HepG2 (cell line): Measurements from ENCODE around the gene APOBEC3H. TPM values are rescaled to one million over a fixed set of nuclear protein-coding genes. Genes with fewer than 3 reads are reported as not detected.

Experiments used
- ATAC-seq: fragments of 200-7000 bp; cut with Tn5 transposase; 3 replicates; pipeline ENCODE4 v1.9.1; 2020; ENCODE audit warnings: mild to moderate bottlenecking, moderate library complexity
- BruUV-seq: library from RNA; stranded (reverse); fragments of 400-500 nt; replicated peaks from 2 replicates; lab custom pipeline; 2021; lab: Mats Ljungman, UMichigan
- CTCF ChIA-PET: fragments of 300-600 bp; formaldehyde crosslinking; extraction: SDS; loops from one replicate; lab custom pipeline; 2021; ENCODE audit warnings: low total read pairs, inconsistent platforms, low intra/inter-chr PET ratio; lab: Yijun Ruan, JAX
- POLR2A ChIA-PET: fragments of 350-600 bp; sonication (Branson Sonifier 250); formaldehyde crosslinking; loops from one replicate; lab custom pipeline; 2020; ENCODE audit warnings: antibody characterized with exemption, inconsistent platforms; lab: Yijun Ruan, JAX
- DNase-seq: peaks from one replicate; pipeline ENCODE4 v3.0.0-alpha.2; 2015; ENCODE audit warnings: low spot score
- FAIRE-seq: peaks from 3 replicates; lab custom pipeline; 2011; peaks lifted over from hg19 to GRCh38; lab: Jason Lieb, UNC
- H2AFZ ChIP-seq: one replicate; pipeline ENCODE4 v1.6.1; 2011; ENCODE audit warnings: low read length, inconsistent platforms
- H3K27ac ChIP-seq: fragments of 300-600 bp; 3 replicates; pipeline ENCODE4 v1.8.0; 2011; ENCODE audit warnings: mixed run types, mild to moderate bottlenecking, mixed read lengths, low read length, inconsistent platforms; ENCODE audit not compliant: insufficient read depth; ENCODE audit errors: extremely low read length
- H3K27me3 ChIP-seq, 2 experiments: fragments of 200-600 bp in 1 of 2; 2 replicates in 1 of 2; 3 replicates in 1 of 2; pipeline versions ENCODE4 v1.6.0 to v1.8.0; 2011; ENCODE audit warnings: low read length in 2 of 2, mild to moderate bottlenecking in 2 of 2, moderate library complexity in 2 of 2, inconsistent platforms in 1 of 2; ENCODE audit not compliant: insufficient read depth in 2 of 2, control insufficient read depth in 1 of 2
- H3K36me3 ChIP-seq, 2 experiments: fragments of 200-600 bp in 1 of 2; replicated peaks in 1 of 2; 2 replicates in 1 of 2; 3 replicates in 1 of 2; pipeline versions ENCODE4 v1.5.1 to v1.8.0; 2011; ENCODE audit warnings: low read length in 2 of 2, inconsistent platforms in 1 of 2; ENCODE audit not compliant: insufficient read depth in 2 of 2, control insufficient read depth in 1 of 2
- H3K4me1 ChIP-seq: 2 replicates; pipeline ENCODE4 v1.5.1; 2012; ENCODE audit warnings: low read length, inconsistent platforms; ENCODE audit not compliant: insufficient read depth
- H3K4me2 ChIP-seq: 2 replicates; pipeline ENCODE4 v1.6.0; 2011; ENCODE audit warnings: low read depth, low read length, inconsistent platforms
- H3K4me3 ChIP-seq, 3 experiments: fragments of 200-600 bp in 1 of 3; sonication (generic), shearing (Covaris generic) in 1 of 3; replicated peaks in 1 of 3; 2 replicates each; pipeline ENCODE4 v1.5.1; 2011 to 2016; ENCODE audit warnings: low read length in 3 of 3, inconsistent platforms in 2 of 3, low read depth in 2 of 3, mild to moderate bottlenecking in 2 of 3, control low read depth in 1 of 3, mixed read lengths in 1 of 3; ENCODE audit not compliant: insufficient read depth in 1 of 3
- H3K79me2 ChIP-seq: one replicate; pipeline ENCODE4 v1.6.1; 2011; ENCODE audit warnings: low read length, inconsistent platforms; ENCODE audit not compliant: insufficient read depth
- H3K9ac ChIP-seq: 2 replicates; pipeline ENCODE4 v1.6.0; 2011; ENCODE audit warnings: mild to moderate bottlenecking, low read depth, low read length, inconsistent platforms; ENCODE audit not compliant: insufficient read depth
- H3K9me3 ChIP-seq: 2 replicates; pipeline ENCODE4 v1.5.1; 2012; ENCODE audit warnings: mild to moderate bottlenecking, low read length
- H4K20me1 ChIP-seq: 2 replicates; pipeline ENCODE4 v1.6.0; 2011; ENCODE audit warnings: inconsistent platforms, mild to moderate bottlenecking, low read length, moderate library complexity; ENCODE audit not compliant: insufficient read depth
- FUBP1 ChIP-seq: sonication (generic); formaldehyde crosslinking; IDR thresholded peaks from 2 replicates; pipeline ENCODE4 v1.5.1; 2020; ENCODE audit warnings: missing genetic modification reagents, mild to moderate bottlenecking, borderline replicate concordance
- HOXA9 ChIP-seq: sonication (generic); formaldehyde crosslinking; IDR thresholded peaks from 2 replicates; pipeline ENCODE4 v1.8.1; 2022; ENCODE audit warnings: missing genetic modification reagents, mild to moderate bottlenecking, moderate library complexity, borderline replicate concordance
- SNRNP70 ChIP-seq: fragments of 200-400 bp; formaldehyde crosslinking; IDR thresholded peaks from 2 replicates; pipeline ENCODE4 v1.6.1; 2017; ENCODE audit warnings: mild to moderate bottlenecking, low read depth, low read length, moderate library complexity
- ZNF710 ChIP-seq: sonication (generic); formaldehyde crosslinking; IDR thresholded peaks from 2 replicates; pipeline ENCODE4 v1.5.0; 2020; ENCODE audit warnings: mild to moderate bottlenecking, missing genetic modification reagents, borderline replicate concordance
- WGBS: methylation state at CpG from one replicate; pipeline ENCODE4 v1.1.6; 2017; ENCODE audit warnings: low lambda C conversion rate; 5-methylcytosine and 5-hydroxymethylcytosine counted together
- in situ Hi-C: cut with HindIII; loops from 2 replicates; pipeline ENCODE4 v1.10.0; 2017; ENCODE audit warnings: low pct_unique_long_range_greater_than_20kb; ENCODE audit not compliant: extremely low pct_ligation_motif_present
- intact Hi-C: fragments of 100-400 bp; cut with micrococcal nuclease; formaldehyde crosslinking; loops from one replicate; pipeline ENCODE4 v1.10.0; 2022; ENCODE audit not compliant: unreplicated experiment
- polyA plus RNA-seq, 8 experiments: library from polyadenylated mRNA; depleted of rRNA in 3 of 8; stranded (reverse) in 7 of 8; unstranded in 1 of 8; fragments of >200 nt; fragmentation: Illumina TruSeq in 4 of 8; extraction: Trizol in 4 of 8; gene quantifications; 2 replicates each; pipeline versions ENCODE4 v1.2.1 to v1.2.3, GENCODE V29; 2011 to 2016; ENCODE audit warnings: low read depth in 4 of 8, missing spikeins in 1 of 8, mixed read lengths in 1 of 8; ENCODE audit not compliant: insufficient read depth in 1 of 8
- total RNA-seq, 5 experiments: library from RNA; depleted of rRNA; stranded (reverse); fragments of >200 nt; fragmentation: Illumina TruSeq; extraction: Trizol; gene quantifications; 2 replicates each; pipeline ENCODE4 v1.2.3, GENCODE V29; 2016; ENCODE audit warnings: low read depth in 1 of 5
- TF ChIP-seq, protein P1 (sequence below): sonication (generic); formaldehyde crosslinking; IDR thresholded peaks from 2 replicates; pipeline ENCODE4 v1.8.1; 2023; ENCODE audit warnings: mild to moderate bottlenecking, inconsistent platforms, moderate library complexity, missing genetic modification reagents, borderline replicate concordance

The APOBEC3H gene
- total and polyA plus RNA-seq, 2 of the 13 experiments (the other 11 are each of a cell fraction or from before 2014, with no cell fraction given) = 0.18 to 0.31 TPM

- FAIRE-seq = no peak
- intact Hi-C loops = no loop called here
- POLR2A ChIA-PET = no interaction called here
These were observed 23.9 kb downstream of the APOBEC3H start for GRCh38 chr22:39120983-39121382.

DNA sequence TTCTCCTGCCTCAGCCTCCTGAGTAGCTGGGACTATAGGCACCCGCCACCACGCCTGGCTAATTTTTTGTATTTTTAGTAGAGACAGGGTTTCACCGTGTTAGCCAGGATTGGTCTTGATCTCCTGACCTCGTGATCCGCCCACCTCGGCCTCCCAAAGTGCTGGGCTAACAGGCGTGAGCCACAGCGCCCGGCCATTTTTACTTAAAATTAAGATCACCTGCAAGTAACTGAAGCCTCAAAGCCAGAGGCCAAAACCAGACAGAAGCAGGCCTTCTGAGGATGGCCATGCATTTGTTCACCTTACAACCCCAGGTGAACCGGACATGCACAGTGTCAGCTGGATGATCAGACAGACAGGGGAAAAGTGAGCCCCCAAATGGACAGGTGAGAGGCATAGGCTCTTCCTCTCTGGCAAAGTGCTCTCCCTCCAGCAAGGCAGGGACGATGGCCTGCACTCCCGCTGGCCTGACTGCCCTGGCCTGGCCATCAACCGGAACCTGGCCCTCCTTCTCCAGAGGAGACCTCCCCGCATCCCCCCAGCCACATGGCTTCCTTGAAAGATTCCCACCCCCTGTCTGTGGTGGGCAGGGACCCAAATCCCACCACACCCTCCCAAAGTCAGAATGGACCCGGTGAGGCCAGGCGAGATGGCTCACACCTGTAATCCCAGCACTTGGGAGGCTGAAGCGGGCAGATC lies 25.9 kb downstream of the APOBEC3H start:
- FAIRE-seq (no peak), DNase-seq (no peak), ATAC-seq (no peak)
- TF ChIP-seq ZNF710 (CRISPR knock-in tag) (no peak), SNRNP70 (no peak), FUBP1 (CRISPR knock-in tag) (no peak)
- TF ChIP-seq, protein P1, sequence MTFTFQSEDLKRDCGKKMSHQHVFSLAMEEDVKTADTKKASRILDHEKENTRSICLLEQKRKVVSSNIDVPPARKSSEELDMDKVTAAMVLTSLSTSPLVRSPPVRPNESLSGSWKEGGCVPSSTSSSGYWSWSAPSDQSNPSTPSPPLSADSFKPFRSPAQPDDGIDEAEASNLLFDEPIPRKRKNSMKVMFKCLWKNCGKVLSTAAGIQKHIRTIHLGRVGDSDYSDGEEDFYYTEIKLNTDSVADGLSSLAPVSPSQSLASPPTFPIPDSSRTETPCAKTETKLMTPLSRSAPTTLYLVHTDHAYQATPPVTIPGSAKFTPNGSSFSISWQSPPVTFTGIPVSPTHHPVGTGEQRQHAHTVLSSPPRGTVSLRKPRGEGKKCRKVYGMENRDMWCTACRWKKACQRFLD = no peak
- peaks cover 0 to 1% of the 10 kb centered on the region in 2 experiments; a peak in 1 of 5 replicates for H3K27me3 ChIP-seq
- no peak overlapping the region for H3K4me2 ChIP-seq
- CTCF ChIA-PET = interaction anchor here (1.1 to 2.7 kb wide), 3 partner anchors 115 to 354 kb away, joined by 5 to 9 read pairs (median 5); no protein-coding TSS in a partner anchor
- in situ Hi-C loops = loop anchor here (10.0 kb wide), 1 partner anchor 248 kb away; the partner anchor contains the start of gene CBX6
- no peak overlapping the region for H3K4me3 ChIP-seq
- no peaks in the 10 kb centered on the region for H3K36me3 ChIP-seq
- 86% methylated on average over 15 of the region's 17 CpGs for WGBS
- 0 out of 2 replicates have a peak, but pooled peaks cover 2% of the 10 kb centered on the region for H3K4me1 ChIP-seq
- H3K9me3 ChIP-seq = no peaks in the 10 kb centered on the region
- no peak overlapping the region for H2AFZ ChIP-seq
- H3K79me2 ChIP-seq = no peaks in the 10 kb centered on the region
- no peak overlapping the region for H3K27ac ChIP-seq
- intact Hi-C loops = no loop called here
- H4K20me1 ChIP-seq = no peaks in the 10 kb centered on the region
- no peak overlapping the region for H3K9ac ChIP-seq
- POLR2A ChIA-PET = no interaction called here
- BruUV-seq = no TSS peak

More at GRCh38 chr22:39120983-39121382, 23.9 kb downstream of the APOBEC3H start:
- H4K20me1 ChIP-seq = no peaks in the 10 kb centered on the region
- in situ Hi-C loops = loop anchor here (10.0 kb wide), 1 partner anchor 246 kb away; the partner anchor contains the start of gene CBX6
- no peak overlapping the region for H3K9ac ChIP-seq
- no peak overlapping the region for H3K4me3 ChIP-seq
- H2AFZ ChIP-seq = no peak overlapping the region
- H3K4me2 ChIP-seq = no peak overlapping the region
- no peaks in the 10 kb centered on the region for H3K79me2 ChIP-seq
- no peak for ATAC-seq
- no peaks in the 10 kb centered on the region for H3K9me3 ChIP-seq
- peaks cover 0 to 1% of the 10 kb centered on the region in 2 experiments; a peak in 1 of 5 replicates for H3K27me3 ChIP-seq
- no peak for TF ChIP-seq HOXA9 (CRISPR knock-in tag)
- CTCF ChIA-PET = interaction anchor here (0.8 to 2.7 kb wide), 2 partner anchors 113 to 251 kb away, joined by 3 to 9 read pairs; no protein-coding TSS in a partner anchor
- no peaks in the 10 kb centered on the region for H3K36me3 ChIP-seq
- no peak overlapping the region for H3K27ac ChIP-seq
- 0 out of 2 replicates have a peak, but pooled peaks cover 6% of the 10 kb centered on the region for H3K4me1 ChIP-seq
- no peak for DNase-seq
- 23% methylated on average over 4 of the region's 4 CpGs for WGBS
- BruUV-seq = no TSS peak
